K562 (cell line): ENCODE results near the gene GLE1.

Experiments used
- ATF1 ChIP-seq, 2 experiments: fragments of 450-650 bp in 1 of 2; IDR thresholded peaks; 2 replicates each; pipeline ENCODE4 v1.6.1; 2016; ENCODE audit warnings: missing compliant biosample characterization in 1 of 2, missing genetic modification characterization in 1 of 2
- FOXM1 ChIP-seq, 2 experiments: fragments of 450-650 bp in 1 of 2; sonication (generic) in 1 of 2; formaldehyde crosslinking in 1 of 2; IDR thresholded peaks; 2 replicates each; pipeline versions ENCODE4 v1.6.1 to v1.9.0; 2017 to 2022; ENCODE audit warnings: low read depth in 2 of 2, mild to moderate bottlenecking in 2 of 2, missing genetic modification reagents in 1 of 2, moderate library complexity in 1 of 2
- GABPB1 ChIP-seq: sonication (generic); formaldehyde crosslinking; IDR thresholded peaks from 2 replicates; pipeline ENCODE4 v1.8.0; 2022; ENCODE audit warnings: mild to moderate bottlenecking, missing genetic modification reagents
- HMGXB4 ChIP-seq: sonication (generic); formaldehyde crosslinking; IDR thresholded peaks from 2 replicates; pipeline ENCODE4 v1.8.1; 2023; ENCODE audit warnings: mild to moderate bottlenecking, missing genetic modification reagents
- ILF3 ChIP-seq: fragments of 450-650 bp; IDR thresholded peaks from 2 replicates; pipeline ENCODE4 v1.6.1; 2018; ENCODE audit warnings: antibody characterized with exemption, mild to moderate bottlenecking, moderate library complexity, borderline replicate concordance
- NELFE ChIP-seq: IDR thresholded peaks from 2 replicates; pipeline ENCODE4 v1.6.1; 2011; ENCODE audit warnings: mild to moderate bottlenecking; ENCODE audit not compliant: insufficient read depth, insufficient read length
- NFIC ChIP-seq: fragments of 450-650 bp; IDR thresholded peaks from 2 replicates; pipeline ENCODE4 v1.6.1; 2017; ENCODE audit warnings: mild to moderate bottlenecking, inconsistent platforms
- RCOR1 ChIP-seq, 2 experiments: IDR thresholded peaks; 2 replicates each; pipeline ENCODE4 v1.6.1; 2012; ENCODE audit warnings: low read depth in 2 of 2, low read length in 2 of 2, borderline replicate concordance in 1 of 2, improper control_type of control experiment in 1 of 2
- TFE3 ChIP-seq: fragments of 450-650 bp; formaldehyde crosslinking; IDR thresholded peaks from 2 replicates; pipeline ENCODE4 v1.4.0; 2020; ENCODE audit warnings: mild to moderate bottlenecking, mixed read lengths
- ZNF217 ChIP-seq: sonication (generic); formaldehyde crosslinking; IDR thresholded peaks from 2 replicates; pipeline ENCODE4 v1.8.0; 2022; ENCODE audit warnings: mild to moderate bottlenecking, missing genetic modification reagents
- ZNF551 ChIP-seq: fragments of 250-450 bp; sonication (Bioruptor Pico); IDR thresholded peaks from 2 replicates; pipeline ENCODE4 v1.5.0; 2021; ENCODE audit warnings: mild to moderate bottlenecking, moderate library complexity
- TF ChIP-seq, protein P1 (sequence below), 3 experiments: IDR thresholded peaks in 2 of 3; conservative IDR thresholded peaks in 1 of 3; 2 replicates each; pipeline ENCODE4 v1.5.1; 2011 to 2012; ENCODE audit warnings: low read length in 3 of 3, mild to moderate bottlenecking in 3 of 3, control low read depth in 2 of 3, improper control_type of control experiment in 1 of 3, inconsistent platforms in 1 of 3, low read depth in 1 of 3, mixed read lengths in 1 of 3, moderate library complexity in 1 of 3; ENCODE audit not compliant: insufficient read depth in 2 of 3
- TF ChIP-seq, protein P2 (sequence below): sonication (generic); formaldehyde crosslinking; IDR thresholded peaks from 2 replicates; pipeline ENCODE4 v1.8.0; 2022; ENCODE audit warnings: missing genetic modification reagents, mild to moderate bottlenecking, borderline replicate concordance

- TF ChIP-seq ZNF551 (CRISPR knock-in tag): no peak
- TF ChIP-seq ATF1 (CRISPR knock-in tag; IDR thresholded peaks at IDR 0.05): no peak
- no peak for TF ChIP-seq ATF1 (tag; IDR thresholded peaks at IDR 0.05)
- no peak for TF ChIP-seq NELFE
- TF ChIP-seq ILF3: no peak
- TF ChIP-seq RCOR1 (IDR thresholded peaks at IDR 0.05; ENCODE audit: borderline replicate concordance in 1 of 2, low read depth in 2 of 2, low read length in 2 of 2): no peak
- no peak for TF ChIP-seq HMGXB4 (CRISPR knock-in tag)
- no peak for TF ChIP-seq ZNF217 (CRISPR knock-in tag)
- TF ChIP-seq FOXM1 (IDR thresholded peaks at IDR 0.05; ENCODE audit: low read depth): no peak
- no peak for TF ChIP-seq FOXM1 (CRISPR knock-in tag; IDR thresholded peaks at IDR 0.05; ENCODE audit: low read depth)
- no peak for TF ChIP-seq GABPB1 (CRISPR knock-in tag)
- TF ChIP-seq, protein P1, sequence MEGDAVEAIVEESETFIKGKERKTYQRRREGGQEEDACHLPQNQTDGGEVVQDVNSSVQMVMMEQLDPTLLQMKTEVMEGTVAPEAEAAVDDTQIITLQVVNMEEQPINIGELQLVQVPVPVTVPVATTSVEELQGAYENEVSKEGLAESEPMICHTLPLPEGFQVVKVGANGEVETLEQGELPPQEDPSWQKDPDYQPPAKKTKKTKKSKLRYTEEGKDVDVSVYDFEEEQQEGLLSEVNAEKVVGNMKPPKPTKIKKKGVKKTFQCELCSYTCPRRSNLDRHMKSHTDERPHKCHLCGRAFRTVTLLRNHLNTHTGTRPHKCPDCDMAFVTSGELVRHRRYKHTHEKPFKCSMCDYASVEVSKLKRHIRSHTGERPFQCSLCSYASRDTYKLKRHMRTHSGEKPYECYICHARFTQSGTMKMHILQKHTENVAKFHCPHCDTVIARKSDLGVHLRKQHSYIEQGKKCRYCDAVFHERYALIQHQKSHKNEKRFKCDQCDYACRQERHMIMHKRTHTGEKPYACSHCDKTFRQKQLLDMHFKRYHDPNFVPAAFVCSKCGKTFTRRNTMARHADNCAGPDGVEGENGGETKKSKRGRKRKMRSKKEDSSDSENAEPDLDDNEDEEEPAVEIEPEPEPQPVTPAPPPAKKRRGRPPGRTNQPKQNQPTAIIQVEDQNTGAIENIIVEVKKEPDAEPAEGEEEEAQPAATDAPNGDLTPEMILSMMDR (IDR thresholded peaks at IDR 0.05 in 2 of 3, conservative IDR thresholded peaks at IDR 0.05 in 1 of 3; ENCODE audit: insufficient read depth in 2 of 3, low read depth in 1 of 3, low read length in 3 of 3): no peak
- no peak for TF ChIP-seq TFE3 (CRISPR knock-in tag)
- TF ChIP-seq, protein P2, sequence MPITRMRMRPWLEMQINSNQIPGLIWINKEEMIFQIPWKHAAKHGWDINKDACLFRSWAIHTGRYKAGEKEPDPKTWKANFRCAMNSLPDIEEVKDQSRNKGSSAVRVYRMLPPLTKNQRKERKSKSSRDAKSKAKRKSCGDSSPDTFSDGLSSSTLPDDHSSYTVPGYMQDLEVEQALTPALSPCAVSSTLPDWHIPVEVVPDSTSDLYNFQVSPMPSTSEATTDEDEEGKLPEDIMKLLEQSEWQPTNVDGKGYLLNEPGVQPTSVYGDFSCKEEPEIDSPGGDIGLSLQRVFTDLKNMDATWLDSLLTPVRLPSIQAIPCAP (CRISPR knock-in tag): no peak
- no peak for TF ChIP-seq NFIC
These were observed 8.3 kb downstream of the GLE1 start for GRCh38 chr9:128512820-128513219.
